Hematopoietic multipotent progenitor cell treated with erythropoietin and hydrocortisone succinate and interleukin-3 and kit ligand, for 8 days (in vitro differentiated cells): Measurements from ENCODE around the gene TNK2.

Experiments
- DNase-seq: peaks from one replicate; pipeline ENCODE4 v3.0.0-alpha.2; 2015

Gene TNK2

DNA sequence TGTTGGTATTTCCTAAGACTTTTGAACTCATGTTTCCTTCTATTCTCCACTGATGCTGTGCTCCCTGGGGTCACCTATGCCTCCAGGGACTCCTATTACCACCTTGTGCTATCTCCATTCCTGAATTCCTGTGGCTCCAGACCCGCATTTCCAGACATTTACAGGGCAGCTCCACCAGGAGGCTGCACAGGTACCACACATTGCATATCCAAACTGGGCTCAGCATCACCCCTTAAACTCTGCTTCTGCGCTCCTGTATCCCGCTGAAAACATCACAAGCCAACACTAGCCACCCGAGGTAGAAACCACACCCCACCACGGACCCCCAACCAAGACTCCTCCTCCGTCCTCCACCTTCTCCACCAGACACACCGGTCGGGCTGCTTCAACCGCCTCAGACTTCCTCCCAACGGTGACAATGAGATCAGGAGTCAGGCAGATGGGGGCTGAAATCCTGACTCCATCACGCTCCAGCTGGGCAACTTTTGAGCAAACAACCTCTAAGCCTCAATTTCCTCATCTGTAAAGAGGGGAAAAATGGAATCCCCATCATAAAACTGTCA lies 10.4 kb downstream of the TNK2 start:
- DNase-seq: no peak

DNA sequence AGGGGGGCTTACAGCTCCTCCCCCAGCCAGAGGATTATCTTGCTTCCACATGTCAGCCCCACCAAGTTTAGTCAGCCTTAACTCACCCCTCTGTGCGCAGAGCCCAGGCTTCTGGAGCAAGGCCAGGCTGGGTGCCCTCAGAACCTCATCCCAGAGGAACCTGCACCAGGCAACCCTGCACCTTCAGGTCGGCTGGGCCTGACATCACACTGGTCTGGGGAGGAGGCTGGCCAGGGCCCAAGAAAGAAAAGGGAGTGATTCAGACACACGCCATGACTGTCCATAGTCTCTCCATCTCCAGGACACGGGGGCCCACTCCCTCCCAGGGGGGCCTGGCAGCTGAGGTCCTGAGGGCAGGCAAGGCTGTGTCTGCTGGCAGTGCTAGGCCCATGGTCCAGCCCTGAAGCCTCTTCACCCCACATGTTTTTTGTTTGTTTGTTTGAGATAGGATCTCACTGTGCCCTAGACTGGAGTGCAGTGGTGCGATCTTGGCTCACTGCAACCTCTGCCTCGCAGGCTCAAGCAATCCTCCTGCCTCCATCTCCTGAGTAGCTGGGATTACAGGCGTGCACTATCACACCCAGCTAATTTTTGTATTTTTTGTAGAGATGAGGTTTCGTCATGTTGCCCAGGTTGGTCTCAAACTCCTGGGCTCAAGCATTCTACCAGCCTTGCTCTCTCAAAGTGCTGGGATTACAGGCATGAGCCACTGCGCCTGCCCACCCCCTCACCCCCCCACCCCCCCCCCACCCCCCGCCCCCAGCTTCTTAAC lies 11.1 kb downstream of the TNK2 start:
- DNase-seq: peak; percentile 65

DNA sequence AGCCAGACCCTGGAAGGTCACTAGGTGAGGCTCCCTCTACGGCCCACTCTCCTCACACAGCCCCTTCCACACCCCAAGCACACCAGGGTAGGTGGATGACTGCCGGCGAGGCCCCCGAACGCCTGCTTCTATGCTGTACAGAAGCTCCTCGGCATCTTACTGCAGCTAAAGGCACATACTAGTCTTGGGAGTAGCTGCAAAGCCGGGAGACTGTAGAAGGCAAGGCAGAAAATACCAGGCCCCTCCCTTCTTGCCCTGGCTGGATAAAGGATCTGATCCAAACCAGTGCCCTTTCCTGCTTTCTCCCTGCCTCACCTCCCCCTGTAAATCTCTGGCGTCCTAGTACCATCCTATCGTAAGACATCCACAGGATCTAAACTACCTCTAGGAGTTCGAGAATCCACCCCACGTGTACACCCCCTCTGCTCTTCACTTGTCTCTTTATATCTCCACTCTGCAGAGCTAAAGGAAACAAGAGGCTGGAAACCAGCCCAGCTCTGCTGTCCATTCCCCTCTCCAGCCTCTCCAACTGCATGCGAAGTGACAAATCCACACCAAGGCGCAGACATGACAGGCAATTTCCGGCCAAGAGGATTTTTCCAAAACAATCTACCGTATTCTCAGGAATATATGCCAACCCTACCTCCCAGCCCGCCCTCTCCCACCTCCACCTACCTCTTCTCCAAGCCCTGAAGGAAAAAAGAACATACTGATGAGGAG lies 11.8 kb downstream of the TNK2 start:
- peak; percentile 78 for DNase-seq

DNA sequence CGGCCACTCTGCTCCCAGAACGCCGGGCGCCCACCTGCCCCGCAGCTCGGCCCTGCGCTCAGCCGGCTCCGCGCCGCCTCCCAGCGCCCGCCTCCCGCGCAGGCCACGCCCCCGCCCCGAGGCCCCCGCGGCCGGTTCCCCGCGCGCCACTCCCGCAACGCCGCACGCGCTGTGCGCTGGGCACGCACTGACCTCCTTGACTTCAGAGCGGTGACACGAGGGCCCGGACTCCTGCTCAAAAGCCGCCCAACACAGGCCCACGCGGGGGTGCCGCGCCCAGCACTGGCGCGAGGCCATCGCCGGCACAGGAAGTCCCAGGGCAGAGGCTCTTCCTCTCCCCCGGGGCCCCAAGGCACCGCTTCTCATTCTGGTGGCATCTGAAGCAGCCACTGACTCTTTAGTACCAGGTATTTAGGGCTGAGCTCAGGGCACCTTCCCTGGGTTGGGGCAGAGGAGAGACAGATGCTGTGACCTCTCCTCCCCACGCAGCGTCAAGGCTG lies 12.4 kb downstream of the TNK2 start:
- peak; percentile 65 for DNase-seq

DNA sequence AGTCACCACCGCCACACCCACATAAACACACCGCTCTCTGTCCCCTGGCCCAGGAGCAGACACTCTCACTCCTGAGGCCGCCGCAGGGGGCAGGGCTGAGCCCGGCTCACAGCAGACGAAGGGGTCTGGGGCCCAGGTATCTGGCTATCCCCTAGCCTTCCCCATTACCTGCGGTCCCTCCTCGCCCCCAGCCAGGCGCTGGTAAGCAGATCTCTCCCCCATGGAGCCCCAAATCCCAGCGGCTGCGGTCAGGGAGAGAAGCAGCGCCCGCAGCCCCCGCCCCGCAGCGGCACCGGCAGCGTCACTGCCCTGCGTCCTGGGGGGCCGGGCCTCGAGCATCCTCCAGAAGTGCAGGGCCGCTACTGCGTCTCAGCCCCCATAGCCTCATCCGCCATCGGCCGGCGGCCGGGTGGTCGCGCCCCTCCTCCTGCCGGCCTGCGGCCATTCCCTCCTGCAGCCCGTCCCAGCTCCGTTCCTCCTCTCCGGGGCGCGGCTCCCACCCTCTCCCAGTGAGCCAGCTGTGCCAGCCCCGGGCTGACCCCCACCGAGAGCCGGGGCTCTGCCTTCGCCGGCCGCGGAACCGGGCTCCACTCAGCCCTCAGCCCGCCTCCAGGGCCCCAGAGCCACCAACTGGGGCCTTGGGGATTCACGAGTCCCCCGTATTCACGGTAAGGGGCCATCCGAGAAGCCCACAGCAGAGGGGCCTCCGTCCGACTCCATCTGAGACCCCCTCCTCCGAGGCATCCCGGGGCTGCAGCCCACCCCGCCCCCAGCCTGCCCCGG lies 13.1 kb downstream of the TNK2 start:
- DNase-seq: peak; percentile 53

DNA sequence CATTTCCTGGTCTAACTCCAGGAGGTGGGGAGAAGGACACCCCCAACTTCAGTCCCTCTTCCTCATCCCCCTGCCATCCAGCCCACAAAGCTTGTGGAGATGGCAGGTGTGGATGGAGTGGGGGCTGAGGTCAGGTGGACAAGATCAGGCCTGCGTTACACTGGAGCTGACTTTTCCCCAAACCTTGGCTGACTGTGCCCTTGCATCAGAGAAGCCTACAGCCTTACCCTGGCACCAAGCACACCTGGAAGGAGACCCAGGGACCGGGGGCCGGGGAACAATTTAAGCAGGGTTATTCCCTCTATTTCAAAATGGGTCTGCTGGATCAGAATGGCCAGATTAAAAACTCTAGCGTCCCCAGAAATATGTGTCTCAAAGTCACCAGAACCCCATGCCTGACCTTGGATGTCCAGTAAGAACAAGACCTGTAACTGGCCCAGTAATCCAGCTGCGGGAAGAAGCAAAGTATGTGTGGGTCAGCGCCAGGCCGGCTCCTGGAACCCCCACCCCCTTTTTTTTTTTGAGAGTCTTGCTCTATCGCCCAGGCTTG lies 14.4 kb downstream of the TNK2 start:
- DNase-seq: no peak

DNA sequence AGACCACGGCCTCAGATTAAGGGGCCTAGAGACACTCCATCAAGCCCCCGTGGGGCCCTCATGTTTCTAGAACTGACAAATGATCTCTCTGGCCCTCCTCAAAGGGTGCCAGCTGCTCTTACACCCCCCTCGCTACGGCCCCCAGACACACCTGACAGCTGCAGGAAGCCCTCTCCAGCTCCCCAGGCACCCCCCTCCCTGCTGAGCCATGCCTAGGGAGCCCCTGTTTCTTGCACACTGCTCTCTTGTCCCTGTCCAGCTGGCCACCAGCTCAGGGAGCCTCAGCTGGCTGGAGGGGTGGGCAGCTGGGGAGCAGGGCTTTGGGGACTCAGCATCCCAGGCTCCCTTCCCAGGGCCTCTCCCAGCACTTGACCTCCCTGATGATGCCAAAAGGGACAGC lies 14.8 kb downstream of the TNK2 start:
- no peak for DNase-seq

DNA sequence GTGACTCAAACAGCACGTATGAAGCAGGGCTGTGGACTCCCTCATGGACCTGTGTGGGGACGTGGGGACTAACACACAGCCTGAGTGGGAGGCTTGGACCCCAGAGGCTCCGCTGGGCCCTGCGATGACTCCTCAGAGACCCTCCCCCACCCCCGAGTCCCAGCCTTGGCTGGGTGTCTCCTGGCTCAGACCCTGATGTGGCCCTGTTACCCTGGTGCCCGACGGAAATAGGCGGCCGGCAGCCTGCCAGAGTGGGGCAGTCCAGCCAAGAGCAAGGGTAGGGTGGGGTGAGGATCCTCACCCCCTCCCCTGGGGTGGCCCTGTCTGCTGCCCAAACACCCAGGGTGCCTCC lies 15.3 kb downstream of the TNK2 start:
- DNase-seq: no peak

DNA sequence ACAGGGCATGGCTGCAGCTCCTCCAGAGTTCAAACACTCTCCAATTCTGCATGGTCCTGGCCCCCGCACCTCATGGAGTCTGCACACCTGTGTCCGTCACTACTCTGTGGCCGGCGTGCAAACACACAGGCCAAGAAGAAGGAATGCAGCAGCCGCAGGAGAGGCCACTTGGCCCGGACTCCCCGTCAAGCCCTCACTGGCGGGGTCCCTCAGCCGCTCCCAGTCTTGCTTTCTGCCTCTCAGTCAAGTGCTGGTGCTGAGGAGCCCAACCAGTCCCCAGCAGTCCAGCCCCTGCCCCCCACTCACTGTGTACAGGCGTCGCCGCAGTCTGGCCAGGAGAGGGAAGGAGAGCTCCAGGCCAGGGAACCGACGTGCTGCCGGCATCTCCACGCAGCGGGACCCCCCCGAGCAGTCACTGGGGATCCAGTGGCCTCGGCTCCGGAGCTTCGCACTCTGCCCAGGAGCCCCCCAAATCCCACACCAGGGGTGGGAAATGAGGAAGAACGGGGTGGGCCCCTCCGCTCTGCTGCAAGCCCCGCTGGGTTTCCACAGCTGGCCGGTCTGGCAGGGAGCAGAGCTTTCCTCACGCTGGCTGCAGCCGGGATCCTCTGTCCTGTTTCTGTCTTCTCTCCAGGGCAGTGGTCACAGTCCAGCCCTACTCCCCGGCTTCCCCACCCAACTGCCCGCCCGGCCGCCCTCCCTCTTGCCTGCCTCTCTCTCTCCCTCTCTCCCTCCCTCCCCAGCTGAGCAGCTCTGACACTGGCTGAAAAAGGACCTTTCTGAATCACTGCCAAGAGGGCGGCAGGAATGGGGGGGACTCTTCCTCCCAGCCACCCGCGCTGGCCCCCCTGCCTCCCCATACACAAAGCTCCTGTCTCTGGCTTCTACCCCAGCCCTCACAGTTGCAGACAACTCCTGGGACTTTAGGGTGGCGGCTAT lies 16.0 kb downstream of the TNK2 start:
- peak; percentile 54 for DNase-seq

DNA sequence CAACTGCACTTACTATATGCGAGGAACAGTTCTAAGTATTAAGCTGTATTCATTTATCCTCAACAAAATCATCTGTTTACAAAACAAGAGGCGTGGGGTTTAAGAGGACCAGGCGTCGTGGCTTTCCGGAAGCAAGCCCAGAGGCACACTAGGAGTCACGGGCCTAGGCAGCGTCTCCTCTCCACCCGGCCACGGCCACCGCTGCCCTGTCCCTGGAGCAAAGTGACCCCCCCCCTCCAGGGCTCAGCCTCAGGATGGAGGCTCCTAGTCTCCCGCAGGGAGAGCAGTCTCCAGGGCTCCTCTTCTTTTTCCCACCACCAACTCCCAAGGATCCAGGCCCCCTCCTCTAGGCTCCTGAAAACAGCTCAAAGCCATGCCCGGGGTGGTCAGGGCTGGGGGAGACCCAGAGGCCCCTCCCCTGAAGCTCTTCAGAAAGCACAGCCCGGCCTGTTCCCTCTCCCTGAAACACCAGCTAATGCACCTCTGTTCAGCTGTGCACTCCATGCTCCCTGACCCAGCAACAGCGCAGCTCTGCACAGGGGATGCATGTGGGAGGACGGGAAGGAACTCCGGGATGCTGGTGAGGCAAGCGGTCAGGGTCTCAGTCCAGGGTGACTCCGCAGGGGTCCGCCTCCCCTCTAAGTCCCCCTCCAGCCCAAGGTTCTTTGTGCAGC lies 16.8 kb downstream of the TNK2 start:
- no peak for DNase-seq

DNA sequence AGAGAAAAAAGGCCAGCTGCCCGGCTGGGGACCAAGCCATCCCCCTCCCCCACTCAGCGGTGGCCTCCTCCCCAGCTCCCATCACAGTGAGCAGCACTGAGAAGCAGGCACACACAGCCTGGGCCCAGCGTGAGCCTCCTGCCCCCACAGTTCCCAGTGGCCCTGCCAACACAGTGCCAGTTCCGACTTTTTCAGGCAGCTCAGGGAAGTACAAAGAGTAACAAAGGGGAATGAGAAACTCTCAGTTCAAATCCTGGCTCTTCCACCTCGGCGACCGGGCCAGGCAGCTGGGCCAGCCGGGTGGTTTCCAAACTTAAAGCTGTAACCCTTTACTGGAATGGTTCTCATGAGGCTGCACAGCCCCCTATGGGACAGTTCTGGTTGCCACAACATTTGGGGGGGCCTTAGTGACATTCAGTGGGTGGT lies 18.5 kb downstream of the TNK2 start:
- DNase-seq: no peak

DNA sequence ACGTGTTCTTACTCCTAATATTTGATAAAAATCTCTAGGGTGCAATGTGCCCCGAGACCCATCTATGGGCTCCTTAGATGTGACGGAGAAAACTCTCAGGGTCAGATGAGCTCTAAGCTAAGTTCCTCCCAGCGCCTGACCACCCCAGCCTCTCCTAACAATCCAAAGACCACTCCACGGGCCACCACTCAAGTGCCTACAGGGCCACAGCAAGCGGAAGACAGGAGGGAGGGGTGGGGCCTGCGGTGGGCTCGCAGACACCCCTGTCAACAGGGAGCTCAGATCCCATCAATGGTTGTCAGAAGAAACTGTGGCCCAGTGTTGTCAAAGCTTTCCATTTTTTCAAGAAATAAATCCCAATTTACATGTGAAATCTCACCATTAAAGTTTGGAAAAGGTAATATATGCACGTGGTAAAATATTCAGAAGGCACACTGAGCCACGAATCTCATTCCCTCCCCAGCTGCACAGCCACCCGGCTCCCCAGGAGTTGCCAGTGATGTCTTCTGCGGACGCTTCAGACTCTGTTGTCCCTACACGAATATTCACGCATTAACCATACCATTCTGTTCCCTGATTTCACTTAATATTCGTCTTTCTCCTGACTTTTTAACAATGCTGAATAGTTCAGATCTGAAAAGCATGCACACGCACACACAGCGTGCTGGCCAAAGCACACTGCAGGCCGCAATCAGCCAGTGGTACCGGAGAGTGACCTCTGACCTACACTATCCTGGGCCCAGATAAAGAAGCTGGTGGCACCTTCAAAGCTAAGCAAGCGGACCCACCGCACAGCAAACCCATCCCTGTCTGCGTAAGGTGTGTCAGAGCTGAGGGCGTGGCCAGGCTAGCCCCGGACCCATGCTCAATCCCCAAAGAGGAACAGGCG lies 19.1 kb downstream of the TNK2 start:
- DNase-seq: no peak

DNA sequence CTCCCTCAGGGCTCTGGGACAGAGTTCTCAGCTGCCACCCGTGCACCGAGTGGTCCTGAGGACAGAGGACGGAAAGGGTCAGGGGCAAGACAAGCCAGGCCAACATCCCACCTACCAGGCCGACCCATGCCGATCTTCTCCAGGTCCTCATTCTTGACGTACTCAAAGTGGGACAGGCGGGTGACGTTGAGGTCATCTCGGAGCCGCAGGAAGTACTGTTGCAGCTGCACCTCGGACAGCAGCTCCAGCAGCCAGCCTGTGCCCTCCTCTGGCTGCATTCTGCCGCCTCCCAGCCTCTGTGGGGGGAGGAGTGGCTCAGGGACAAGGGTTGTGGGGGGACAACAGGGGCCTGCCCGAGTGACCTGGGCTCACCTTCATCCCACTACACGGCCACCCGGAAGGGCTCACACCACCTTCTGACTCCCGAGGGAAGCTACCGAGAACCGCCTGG lies 20.0 kb downstream of the TNK2 start:
- no peak for DNase-seq

DNA sequence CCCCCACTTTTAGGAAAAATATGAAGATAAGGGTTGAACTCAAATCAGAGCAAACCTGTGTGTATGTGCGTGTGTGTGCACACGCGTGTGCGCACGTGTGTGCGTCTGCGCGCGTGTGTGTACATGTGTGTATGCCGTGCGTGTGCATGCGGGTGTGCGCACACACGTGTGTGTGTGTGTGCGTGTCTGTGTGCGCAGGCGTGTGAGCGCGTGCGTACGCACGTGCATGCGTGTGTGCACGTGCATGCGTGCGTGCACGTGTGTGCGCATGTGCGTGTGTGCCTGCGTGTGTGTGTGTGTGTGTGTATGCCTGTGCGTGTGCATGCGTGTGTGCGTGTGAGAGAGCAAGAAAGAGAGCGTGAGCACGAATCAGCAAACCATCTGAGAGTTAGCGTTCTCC lies 20.7 kb downstream of the TNK2 start:
- DNase-seq: no peak

DNA sequence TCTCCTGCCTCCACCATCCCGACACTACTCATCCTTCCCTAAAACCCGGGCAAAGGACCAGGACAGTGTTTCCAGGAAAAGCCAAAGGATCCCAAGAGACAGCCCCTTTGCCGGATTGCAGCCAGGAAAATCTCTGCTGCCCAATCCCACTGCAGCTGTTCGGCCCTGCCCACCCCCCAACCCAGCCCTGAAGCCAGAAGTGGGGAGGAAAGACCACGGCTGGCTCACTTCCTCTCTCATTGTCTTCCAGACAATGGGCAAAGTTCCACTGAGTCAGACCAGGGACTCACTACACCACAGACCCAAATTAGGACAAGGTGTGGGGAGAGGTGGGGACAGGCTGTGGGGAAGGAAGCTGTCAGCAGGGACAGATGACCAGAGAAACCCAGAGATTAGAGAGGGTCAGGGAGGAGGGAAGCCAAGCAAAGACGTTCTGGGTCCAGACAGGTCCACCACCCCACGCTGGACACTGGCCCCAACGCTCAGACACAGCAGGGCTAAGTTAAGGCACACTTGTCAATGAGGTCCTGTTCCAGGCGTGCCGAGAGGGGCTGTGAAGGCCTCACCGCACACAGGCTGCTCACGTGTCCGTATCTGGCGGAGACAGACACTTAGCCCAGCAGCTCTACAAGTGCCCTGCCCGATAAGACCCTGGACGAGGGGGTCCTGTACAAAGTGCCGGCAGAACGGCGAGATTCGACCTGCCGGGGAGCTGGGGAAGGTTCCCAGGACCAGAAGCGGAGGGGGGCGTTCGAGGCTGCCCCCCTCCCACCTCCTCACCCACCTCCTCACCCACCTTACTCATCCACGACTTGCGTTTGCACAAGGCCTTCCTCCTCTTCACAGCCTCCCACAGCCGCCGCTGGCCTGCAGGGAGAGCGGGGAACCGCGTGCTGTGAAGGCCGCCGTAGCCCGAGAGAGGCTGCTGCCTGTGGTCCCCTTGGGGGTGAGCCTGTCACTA lies 21.9 kb downstream of the TNK2 start:
- no peak for DNase-seq

DNA sequence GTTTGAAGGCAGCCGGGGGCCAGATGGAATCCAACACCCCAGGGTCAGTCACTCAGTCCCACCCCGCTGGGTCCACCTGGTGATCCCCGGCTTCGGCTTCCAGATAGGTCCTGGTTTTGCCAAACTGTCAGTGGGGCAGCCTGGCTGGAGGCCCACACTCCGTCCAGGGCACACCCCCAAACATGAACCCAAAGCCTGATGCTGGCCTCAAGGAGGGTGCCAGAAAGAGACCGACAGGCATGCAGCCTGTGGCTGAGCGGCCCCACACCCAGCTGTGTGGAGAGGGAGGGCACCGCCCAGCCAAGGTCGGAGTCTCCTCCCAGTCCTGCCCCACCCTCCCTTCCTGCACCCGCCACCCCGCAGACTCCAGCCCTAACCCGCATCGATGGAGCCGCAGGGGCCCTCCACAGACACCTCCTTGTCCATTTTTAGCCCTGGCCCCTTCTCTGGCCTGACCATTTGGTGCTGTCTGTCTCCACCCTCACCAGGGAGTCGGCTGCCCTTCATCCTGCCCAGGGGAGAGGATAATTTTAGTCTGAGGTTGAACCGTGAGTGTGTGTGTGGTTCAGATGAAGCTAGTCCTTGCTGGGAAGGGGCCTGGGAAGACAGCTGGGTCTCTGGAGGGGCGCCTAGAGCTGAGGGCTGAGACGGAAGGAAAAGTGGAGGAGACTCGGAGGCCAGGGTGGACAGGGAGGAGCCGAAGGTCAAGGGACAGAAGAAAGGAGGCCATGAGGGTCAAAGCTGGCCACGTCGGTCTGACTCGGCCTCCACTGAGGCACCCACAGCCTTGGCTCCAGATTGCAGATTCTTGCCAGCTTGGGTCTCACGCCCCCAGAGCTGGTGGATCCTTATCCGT lies 23.1 kb downstream of the TNK2 start:
- peak; percentile 63 for DNase-seq

DNA sequence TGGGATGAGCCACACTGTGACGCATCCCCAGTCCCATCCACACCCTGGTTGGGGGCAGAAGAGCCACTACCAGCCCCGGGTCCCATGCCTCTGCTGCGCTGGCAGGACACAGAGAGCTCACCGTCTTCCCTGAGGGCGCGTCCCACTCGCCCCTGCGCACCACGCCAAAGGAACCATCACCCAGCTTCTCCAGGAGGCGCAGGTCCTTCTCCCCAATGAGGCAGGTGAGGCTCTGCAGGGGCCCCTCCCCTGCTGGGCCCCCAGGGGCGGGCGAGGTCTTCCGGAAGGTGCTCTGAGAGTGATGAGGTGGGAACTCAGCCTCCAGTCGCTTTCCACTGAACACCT lies 23.7 kb downstream of the TNK2 start:
- no peak for DNase-seq

DNA sequence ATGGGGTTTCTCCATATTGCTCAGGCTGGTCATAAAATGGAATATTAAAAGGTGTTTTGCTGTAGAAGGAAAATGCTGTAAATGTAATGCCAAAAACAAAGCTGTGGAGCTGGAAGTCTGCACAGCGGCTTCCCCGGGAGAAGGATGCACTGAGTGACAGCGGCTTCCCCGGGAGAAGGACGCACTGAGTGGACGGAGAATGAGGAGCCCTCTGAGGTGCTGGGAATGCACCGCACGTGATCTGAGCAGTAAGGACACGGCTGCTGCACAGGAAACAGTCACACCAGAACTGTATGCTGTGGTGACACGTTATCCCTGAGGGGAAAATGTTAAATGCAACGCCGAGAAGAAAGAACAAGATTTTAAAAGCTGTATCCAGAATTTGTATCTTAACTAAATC lies 24.6 kb downstream of the TNK2 start:
- DNase-seq: no peak
